HG02885 (cell line): ENCODE data around the gene PRR35.

Source experiments
- ATAC-seq: cut with Tn5 transposase; IDR thresholded peaks from one replicate; pipeline ENCODE4 v1.9.1; 2021; ENCODE audit warnings: mild to moderate bottlenecking; ENCODE audit not compliant: unreplicated experiment, poor library complexity

Gene PRR35

DNA sequence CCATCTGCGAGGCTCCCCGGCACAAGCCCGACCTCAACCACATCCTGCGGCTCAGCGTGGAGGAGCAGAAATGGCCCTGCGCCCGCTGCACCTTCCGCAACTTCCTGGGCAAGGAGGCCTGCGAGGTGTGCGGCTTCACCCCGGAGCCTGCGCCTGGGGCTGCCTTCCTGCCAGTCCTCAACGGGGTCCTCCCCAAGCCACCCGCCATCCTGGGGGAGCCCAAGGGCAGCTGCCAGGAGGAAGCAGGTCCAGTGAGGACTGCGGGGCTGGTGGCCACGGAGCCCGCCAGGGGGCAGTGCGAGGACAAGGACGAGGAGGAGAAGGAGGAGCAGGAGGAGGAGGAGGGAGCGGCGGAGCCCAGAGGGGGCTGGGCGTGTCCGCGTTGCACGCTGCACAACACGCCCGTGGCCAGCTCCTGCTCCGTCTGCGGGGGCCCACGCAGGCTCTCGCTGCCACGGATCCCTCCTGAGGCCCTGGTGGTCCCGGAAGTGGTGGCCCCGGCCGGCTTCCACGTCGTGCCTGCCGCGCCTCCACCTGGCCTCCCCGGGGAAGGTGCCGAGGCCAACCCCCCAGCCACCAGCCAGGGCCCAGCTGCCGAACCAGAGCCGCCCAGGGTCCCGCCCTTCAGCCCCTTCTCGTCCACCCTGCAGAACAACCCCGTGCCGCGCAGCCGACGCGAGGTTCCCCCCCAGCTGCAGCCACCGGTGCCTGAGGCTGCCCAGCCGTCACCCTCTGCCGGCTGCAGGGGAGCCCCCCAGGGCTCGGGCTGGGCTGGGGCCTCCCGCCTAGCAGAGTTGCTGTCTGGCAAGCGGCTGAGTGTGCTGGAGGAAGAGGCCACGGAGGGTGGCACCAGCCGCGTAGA is 13.1 kb upstream of the PRR35 start:
- ATAC-seq = no peak

DNA sequence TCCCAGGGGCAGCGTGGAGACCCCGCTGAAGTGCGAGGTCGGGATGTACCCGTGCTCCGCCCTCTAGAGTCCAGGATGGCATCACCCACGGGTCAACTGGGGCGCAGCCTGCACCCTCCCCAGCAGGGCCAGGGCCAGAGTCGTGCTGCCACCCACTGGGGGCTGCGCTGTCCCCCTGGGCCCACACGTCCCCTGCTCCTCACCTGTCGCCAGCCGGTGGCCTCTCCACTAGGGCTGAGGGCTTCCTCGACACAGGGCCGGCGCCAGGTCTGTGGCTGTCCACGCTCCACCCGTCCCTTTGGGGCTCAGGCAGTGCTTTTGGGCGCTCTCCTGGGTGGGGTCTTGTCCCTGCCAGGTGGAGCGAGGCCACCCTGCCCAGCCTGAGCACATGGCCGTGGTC is 11.6 kb upstream of the PRR35 start:
- no peak for ATAC-seq

DNA sequence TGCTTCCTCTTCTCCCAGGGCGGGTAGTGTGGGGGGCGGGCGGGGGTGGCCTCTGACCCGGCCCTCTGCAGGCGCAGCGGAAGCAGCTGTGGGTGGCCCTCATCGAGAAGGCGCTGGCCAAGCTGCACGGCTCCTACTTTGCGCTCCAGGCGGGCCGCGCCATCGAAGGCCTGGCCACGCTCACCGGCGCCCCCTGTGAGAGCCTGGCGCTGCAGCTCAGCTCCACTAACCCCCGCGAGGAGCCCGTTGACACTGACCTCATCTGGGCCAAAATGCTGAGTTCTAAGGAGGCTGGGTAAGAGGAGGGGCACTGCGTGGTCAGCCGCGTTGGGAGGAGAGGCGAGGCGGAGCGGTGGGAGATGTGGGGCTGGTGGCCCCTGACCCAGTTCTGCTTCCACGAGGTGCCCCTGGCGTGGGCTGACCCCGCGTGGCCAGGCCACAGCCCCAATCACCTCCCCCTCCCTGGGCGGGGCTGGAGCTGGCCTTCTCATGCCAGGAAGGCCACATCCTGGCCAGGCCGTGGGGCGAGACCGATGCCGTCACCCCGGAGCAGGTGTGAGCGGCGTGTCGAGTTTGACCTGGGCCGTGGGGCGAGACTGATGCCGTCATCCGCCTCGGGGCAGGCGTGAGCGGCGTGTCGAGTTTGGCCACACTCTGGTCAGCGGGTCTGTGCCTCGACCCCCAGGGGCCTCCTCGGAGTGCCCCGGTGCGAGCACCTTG is 10.5 kb upstream of the PRR35 start:
- ATAC-seq = no peak

DNA sequence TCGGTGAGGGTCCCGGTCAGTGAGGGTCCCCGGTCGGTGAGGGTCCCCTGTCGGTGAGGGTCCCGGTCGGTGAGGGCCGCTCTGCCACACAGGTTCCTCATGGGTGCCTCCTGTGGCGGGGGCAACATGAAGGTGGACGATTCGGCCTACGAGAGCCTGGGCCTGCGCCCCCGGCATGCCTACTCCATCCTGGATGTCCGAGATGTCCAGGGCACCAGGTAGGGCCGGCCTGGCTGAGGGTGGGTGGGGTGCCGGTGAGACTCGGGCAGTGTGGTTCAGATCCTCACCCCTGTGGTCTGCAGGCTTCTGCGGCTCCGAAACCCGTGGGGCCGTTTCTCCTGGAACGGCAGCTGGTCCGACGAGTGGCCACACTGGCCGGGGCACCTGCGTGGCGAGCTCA is 9.0 kb upstream of the PRR35 start:
- ATAC-seq = no peak

DNA sequence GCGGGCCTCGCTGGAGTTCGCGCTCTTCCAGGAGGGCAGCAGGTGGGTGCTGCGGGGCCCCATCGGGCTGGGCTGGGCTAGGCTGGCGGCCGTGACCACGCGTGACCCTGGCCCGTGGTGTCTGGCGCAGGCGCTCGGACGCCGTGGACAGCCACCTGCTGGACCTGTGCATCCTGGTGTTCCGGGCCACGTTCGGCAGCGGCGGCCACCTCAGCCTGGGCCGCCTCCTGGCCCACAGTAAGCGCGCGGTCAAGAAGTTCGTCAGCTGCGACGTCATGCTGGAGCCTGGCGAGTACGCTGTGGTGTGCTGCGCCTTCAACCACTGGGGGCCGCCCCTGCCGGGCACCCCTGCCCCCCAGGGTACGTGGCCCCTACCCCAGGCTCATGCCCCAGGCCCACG is 8.0 kb upstream of the PRR35 start:
- ATAC-seq = no peak

DNA sequence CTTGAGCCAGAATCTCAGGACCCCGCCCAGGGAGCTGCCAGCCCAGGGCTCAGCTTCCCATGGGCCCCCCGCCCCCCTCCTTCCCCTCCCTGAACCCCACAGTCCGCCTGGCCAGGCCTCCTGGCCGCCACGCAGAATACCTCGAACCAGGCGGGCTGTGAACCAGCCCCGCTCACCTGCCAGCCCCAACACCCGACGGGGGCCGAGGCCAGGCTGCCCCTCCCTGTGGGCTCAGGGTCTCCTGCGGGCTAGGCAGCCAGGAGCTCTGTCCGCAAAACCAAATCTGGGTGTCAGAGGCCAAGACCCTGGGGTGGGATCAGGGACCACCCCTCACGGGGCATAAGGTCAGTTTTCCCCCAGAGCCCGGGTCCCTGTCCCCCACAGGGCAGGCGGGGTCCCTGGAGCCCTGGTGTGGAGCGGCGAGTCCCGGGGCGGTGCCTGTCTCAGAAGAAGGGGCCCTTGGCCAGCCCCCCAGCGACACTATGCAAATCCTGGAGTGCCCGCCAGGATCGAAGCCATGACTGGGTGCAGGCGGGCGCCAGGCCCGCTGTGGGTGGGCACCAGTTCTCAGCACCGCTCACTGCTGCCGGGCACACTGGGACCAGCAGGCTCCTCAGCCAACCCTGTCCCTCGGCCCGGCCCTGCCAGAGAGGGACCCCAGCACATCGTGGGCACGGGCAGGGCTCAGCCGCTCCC is 6.4 kb upstream of the PRR35 start:
- no peak for ATAC-seq

DNA sequence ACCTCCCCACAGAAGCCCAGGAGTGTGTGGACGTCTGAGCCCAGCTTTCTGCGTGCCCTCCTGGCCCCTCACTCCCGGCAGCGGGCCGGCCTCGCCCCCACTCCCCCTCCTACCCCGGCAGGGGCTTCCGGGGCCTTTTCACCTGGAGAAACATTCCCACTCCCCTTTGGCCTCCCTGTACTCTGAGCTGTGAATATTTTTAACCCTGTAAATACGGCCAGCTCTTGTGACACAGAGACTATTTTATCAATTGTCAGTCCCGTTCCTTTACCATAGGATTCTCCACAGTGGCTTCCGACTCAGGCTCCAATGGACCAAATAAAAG is 5.9 kb upstream of the PRR35 start:
- ATAC-seq = no peak

DNA sequence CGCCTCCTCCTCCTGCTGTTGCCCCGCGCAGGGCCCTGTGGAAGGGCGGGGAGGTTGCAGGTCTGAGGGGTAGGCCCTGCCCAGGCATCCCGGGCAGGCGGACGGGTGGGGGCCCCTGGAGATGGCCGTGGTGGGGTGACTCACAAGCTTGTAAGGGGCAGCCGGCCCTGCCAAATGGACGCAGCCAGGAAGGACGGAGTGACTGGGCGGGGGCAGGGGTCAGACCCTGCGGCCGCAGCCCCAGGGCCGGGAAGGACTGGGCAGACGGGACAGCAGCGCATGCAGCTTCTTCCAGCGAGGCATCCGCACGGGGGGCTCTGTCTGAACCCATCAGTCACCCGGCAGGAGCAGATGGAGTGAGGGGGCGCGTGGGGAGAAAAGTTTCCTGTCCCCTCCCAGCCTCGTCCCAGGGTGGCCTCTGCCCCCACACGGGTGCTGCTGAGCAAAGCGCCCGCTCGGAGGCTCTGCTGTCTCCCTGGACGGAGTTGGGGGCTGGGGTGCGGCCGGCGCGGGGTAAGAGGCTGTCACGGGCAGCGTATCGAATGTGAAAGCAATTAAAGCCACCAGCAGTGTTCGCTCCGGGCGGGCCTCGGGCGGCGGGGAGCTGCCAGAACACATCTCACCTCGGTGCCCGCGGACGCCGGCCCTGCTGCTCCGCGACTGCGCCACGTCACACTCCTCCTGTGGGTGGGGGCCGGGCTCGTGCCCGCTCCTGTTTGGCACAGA is 5.4 kb upstream of the PRR35 start:
- no peak for ATAC-seq

DNA sequence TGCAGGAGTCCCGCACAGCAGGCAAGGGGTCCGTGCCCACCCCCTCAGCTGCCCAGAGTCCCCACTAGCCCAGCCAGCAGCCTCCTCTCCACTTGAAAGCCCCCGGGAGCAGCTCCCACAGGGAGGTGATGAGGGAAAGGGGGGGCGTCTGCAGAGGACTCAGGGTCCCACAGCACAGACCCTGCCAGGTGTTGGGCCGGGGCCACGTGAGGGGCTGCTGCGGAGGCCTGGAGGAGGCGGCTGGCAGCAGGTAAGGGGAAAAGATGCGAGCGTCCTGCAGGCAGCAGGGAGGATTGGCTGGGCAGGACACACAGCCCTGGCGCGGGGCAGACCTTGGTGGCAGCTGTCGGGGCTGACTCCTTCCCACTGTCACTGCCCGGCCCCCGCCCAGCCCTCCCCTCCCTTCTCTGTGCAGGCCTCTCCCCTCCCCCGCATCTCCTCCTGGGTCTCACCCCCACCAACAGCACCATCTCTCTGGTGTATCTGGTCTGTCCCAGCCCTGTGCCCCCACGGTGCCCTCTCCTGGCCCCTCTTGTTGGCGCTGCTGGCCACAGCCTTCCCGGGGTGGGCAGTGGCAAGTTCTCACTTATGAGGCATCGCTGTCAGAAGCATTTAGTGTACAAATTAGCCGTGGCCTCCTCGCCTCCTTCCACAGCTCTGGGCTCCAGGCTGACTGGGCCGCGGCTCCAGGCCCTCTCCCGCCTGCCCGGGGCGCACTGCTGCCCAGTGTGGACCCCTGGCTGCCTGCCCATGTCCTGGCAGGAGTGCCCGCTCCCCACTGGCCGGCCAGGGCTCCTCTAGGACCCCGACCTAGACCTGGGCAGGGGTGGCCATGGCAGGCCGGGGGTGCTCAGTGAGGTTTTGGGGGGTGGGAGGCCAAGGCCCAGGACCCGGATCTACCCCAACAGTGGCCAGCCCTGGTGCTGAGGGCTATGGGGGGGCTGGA is 4.4 kb upstream of the PRR35 start:
- no peak for ATAC-seq

DNA sequence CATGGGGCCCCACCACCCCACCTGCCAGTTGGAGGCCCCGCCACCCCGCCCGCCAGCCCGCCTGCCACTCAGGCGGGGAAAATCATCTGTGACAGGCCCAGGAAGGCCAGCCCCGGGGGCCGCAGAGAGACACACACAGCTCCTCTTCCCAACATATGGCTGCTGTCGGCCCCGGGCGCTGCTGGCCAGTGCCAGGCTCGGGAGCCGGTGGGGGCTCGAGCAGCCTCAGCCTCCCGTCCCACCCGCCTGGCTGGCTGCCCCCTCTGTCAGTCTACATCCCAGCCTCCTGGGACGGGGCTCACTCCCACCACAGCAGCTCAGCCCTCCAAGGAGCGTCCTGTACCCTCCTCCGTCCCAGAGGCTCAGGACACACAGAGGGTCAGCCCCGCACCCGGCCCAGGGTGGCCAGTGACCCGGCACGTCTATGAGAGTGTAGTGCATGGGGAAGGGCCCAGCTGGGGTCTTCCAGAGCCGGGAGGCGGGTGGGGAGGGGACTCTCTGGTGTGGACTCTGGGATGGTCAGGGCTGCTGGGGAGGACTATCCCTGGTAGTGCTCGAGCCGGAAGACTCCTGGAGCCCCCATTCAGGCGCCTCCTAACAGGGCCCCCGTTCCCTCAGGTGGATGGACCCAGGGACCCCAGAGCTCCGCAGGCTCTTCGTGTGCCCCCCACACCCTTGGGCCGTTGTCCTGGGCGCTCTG is 3.6 kb upstream of the PRR35 start:
- ATAC-seq = no peak

DNA sequence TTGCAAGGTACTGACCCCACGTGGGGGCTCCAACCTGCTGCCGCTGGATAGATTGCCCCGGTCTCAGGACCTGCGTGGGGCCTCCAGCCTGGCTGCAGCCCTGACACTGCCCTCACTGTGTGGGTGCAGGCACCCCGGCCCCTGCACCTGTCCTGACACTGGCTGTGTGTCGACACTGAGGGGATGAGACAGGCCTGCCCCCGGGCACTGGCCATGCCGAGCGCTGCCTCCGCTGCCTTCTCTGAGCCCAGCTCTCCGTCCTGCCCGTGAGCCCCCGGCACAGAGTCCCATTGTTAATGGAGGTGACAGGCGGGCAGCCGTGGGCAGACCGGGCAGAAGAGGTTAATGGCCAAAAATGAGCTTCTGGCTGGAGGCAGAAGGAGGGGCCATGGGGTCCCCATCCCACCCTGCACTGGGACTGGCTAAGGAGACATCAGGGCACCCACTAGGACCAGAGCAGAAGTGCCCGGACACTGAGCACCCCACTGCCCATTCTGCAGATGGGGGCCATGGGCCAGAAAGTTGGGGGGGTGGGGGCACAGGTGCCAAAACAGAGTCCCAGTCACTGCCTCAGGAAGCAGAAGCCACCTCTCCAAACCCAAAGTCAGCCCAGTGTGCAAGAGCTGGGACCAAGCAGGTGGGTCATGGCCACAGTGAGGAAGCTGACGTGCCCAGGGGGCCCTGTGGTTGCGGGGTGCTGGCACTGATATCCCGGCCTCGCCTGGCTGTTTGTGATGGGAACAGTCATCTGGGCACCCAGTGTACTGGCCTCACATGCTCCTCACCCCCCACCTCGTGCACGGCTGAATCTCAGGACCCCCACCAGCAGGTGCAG is 2.5 kb upstream of the PRR35 start:
- ATAC-seq = no peak

DNA sequence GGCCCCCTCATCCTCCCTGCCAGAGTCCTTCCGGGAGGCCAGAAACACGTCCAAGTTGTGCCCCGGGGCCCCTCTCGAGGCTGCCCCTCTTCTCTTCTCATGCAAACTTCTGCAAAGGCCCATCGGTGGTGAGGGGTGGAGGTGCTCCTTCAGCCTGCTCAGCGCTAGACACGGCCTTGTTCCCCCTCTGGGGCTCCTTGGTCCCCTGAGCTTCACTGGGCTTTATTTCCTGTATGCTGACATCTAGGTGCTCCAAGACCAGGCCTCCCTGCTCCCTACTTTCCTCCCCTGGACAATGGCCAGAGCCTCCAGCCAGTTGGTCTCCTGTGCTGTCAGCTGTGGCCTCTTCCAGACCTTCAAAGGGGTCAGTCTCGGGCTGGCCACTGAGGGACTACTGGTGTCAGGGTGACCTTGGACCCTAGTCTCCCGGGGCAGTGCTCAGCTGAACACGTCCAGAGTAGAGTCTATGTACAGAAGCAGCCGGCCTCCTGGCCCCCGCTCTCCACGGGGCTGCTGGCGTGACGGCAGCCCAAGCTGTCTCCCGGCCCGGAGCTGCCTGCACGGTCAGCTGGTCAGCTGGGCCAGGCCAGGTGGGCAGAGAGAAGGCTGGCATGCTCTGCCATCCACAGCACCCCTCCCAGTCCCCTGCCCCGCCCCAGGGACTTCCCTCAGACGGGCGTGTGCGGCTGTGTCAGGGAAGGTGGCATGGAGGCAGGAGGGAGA is 1.7 kb upstream of the PRR35 start:
- no peak for ATAC-seq

DNA sequence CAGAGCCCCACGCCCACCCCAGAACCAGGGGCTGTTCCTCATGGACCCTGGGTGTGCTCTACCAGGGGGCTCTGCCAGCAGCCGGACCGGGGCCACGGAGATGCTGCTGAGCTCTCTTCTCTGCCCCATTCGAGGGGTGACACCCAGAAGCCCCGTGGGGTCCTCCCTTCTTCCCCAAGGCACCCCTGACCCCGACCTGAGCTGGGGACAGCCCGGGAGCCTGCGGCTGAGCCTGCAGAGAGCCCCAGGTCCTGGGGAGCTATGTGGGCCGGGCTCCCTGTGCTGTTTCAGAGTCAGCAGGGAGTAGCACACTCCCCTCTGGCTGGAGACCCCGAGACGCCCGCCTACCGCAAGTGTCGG is 1.2 kb upstream of the PRR35 start:
- no peak for ATAC-seq

DNA sequence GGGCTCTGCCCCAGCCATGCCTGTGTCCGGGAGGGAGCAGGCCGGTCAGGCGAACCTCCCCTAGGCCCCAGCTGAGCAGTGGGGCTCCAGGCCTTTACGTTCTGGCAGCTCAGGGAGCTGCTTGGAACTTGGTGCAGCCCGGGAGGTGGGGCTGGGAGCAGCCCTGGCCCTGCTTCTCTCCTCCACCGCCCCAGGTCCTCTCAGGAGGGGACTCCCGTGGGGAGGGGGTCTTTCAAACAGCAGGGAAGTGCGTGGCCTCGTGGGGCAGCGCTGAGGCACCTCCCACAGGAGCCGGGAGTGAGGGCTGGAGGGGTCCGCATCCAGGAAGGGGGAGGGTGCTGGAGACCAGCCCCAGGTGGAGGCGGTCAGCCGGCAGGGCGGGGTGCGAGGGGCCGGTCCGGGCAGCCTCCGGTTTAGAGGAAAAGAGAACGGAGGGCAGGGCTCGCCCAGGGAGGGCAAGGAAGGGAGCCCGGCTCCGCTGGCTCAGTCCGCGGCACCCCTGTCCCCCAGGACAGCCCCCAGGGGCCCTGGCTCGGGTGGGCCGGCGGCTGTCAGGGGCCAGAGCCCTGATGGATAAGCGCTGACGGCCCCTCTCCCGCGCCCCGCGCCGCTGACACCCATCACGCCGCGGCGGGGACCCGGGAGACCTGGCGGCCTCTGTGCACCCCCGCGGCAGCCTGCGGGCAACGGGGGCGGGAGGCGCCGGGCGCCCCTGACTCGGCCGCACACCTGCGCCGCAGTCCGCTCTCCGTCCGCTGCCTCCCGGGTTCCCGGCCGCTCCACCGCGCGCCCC is 587 bp upstream of the PRR35 start:
- ATAC-seq = no peak

DNA sequence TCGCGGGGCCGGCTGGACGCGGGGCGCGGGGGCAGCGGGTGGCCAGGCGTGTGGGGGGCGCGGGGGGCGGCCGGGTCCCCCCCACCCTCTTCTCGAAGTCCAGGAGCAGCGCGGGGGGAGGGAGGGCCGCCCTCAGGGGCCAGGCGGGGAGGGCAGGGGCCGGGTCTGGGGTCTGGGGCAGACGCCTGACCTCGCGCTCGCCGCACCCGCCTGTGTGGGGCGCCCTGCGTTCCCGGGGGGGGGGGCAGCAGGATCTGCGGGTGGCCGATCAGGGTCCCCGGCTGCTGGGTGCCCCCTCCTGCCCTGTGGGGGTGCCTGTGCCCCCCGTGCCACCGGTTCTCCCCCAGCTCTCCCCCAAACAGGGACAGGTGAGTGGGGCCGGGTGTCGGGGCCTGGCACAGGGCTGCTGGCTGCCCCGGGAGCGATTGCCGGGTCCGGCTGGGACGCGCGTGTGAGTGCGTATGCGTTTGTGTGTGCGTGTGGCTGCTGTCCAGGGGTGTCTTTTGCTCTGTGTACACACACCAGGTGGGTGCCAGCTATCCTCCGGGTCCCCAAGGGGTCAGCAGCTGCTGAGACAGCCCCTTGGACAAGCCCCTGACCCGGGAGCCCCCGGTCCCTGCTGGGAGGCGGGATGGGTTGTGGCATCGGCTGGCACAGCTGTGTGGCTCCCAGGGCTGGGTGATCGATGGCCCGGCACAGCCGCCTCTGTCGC is 663 bp downstream of the PRR35 start:
- ATAC-seq = no peak

DNA sequence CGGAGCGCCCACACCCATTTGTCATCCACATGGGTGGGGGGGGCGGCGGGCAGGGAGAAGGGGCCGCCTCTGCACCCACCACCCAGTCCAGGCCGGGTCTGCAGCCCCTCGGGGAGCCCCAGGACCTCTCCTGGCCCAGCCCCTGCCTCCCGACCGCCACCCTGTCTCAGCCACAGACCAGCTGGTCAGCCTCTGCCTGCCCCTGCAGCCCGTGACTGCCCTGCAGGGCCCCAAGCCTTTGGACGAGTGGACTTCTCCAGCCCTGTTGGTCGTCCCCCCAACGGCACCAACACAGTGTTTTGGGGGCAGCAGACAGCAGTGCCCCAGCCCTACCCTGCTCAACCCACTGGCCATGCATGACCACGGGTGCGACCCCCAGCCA is 1.2 kb downstream of the PRR35 start:
- no peak for ATAC-seq
